Body of pancreas (tissue), 4 donors: ENCODE results near the gene MXD4.
"Not testable (repeated sequence)": the region's sequence is repeated elsewhere in the genome, so short reads cannot be mapped to it uniquely, and the experiment has no call there.

Experiments
- CTCF ChIP-seq, 7 experiments: fragments of 450-650 bp in 4 of 7; fragments of 200-600 bp in 3 of 7; sonication (generic) in 3 of 7; IDR thresholded peaks; one replicate each; pipeline ENCODE4 v1.5.1; 2016 to 2019; ENCODE audit warnings: antibody characterized with exemption in 7 of 7
- POLR2A ChIP-seq, 3 donors: fragments of 450-650 bp; IDR thresholded peaks; one replicate each; pipeline ENCODE4 v1.6.1; 2016; ENCODE audit warnings: antibody characterized with exemption in 3 of 3, mild to moderate bottlenecking in 2 of 3

DNA sequence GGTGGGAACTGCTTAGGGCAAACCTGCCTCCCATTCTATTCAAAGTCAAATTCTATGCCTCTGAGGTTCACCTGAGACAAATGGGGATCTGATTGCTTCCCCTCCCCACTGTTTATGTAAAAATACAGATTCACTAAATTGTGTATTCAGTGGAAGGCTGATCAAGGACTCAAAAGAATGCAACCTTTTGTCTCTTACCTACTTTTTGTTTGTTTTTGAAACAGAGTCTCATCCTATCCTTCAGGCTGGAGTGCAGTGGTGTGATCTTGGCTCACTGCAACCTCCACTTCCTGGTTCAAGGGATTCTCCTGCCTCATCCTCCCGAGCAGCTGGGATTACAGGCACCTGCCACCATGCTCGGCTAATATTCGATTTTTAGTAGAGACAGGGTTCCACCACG is 40.5 kb downstream of the MXD4 start:
- TF ChIP-seq CTCF, POLR2A (IDR thresholded peaks at IDR 0.05): not testable (repeated sequence)
